ENCODE data around the gene LASP1. TPM values are rescaled to one million over a fixed set of nuclear protein-coding genes. Genes with fewer than 3 reads are reported as not detected.

The LASP1 gene
- total and polyA plus RNA-seq, 2 of the 4 experiments (the other 2 are of a cell fraction), result 79.8 to 262 TPM

GRCh38 chr17:38890410-38890746 is 20.5 kb downstream of the LASP1 start:
- no peak overlapping the region for H3K56ac ChIP-seq (ENCODE audit: extremely low read depth, insufficient read depth, low read length)
- in situ Hi-C loops (cut with MboI; ENCODE audit: low sequenced_read_pairs) (no loop called here), dilution Hi-C loops (cut with HindIII; ENCODE audit: low sequenced_read_pairs, unreplicated experiment) (no loop called here), intact Hi-C loops (cut with micrococcal nuclease) (no loop called here)
- H2BK5ac ChIP-seq (ENCODE audit: low read depth, low read length, poor library complexity, severe bottlenecking), result no peak overlapping the region
- peaks cover 80% of the 10 kb centered on the region for H3K36me3 ChIP-seq (ENCODE audit: control insufficient read depth, insufficient read depth, low read length)
- H2BK120ac ChIP-seq (ENCODE audit: low read depth, low read length), result no peak overlapping the region
- no peak overlapping the region for H3K4ac ChIP-seq (ENCODE audit: low read depth, low read length)
- no peak overlapping the region for H2AFZ ChIP-seq (replicated peaks; ENCODE audit: low read length, poor library complexity)
- POLR2A ChIA-PET (ENCODE audit: unreplicated experiment), result no interaction called here
- H3K4me3 ChIP-seq (ENCODE audit: insufficient read depth, low read depth, low read length), result no peak overlapping the region
- H2AK5ac ChIP-seq (ENCODE audit: low read depth, low read length), result no peak overlapping the region
- no peak for ATAC-seq (ENCODE audit: low read depth)
- BruUV-seq (replicated peaks), result no TSS peak
- H3K23ac ChIP-seq (ENCODE audit: low read depth, low read length), result no peak overlapping the region
- CTCF ChIA-PET, result no interaction called here
- H3K4me1 ChIP-seq (ENCODE audit: control insufficient read depth, insufficient read depth, low read length), result peaks cover 18% of the 10 kb centered on the region
- H3K27ac ChIP-seq (ENCODE audit: insufficient read depth, low read length), result no peak overlapping the region
- H2AK9ac ChIP-seq (replicated peaks; ENCODE audit: low read depth, low read length, poor library complexity), result no peak overlapping the region
- WGBS, 2 experiments (ENCODE audit: extremely low coverage in 2 of 2, insufficient read length in 1 of 2), result no CpG with 5 or more reads among the region's 8 CpGs
- no peak overlapping the region for H3K14ac ChIP-seq (replicated peaks; ENCODE audit: low read depth, low read length)
- H3K18ac ChIP-seq (ENCODE audit: low read depth, low read length), result no peak overlapping the region
- no peaks in the 10 kb centered on the region for H3K27me3 ChIP-seq (ENCODE audit: control insufficient read depth, insufficient read depth, low read length)
- H3K79me1 ChIP-seq (ENCODE audit: low read depth in 1 of 2, low read length in 2 of 2), result peaks cover 29 to 95% of the 10 kb centered on the region in 2 experiments; a peak in 3 of 4 replicates
- H4K5ac ChIP-seq (ENCODE audit: low read depth, low read length), result no peak overlapping the region
- no peak overlapping the region for H4K91ac ChIP-seq (ENCODE audit: insufficient read depth, low read depth, low read length)
- peaks cover 33% of the 10 kb centered on the region for H3K9me1 ChIP-seq (ENCODE audit: insufficient read depth, low read length)
- no peaks in the 10 kb centered on the region for H3K9me3 ChIP-seq (ENCODE audit: control insufficient read depth, insufficient read depth, low read length)
- no peak overlapping the region for H2BK20ac ChIP-seq (ENCODE audit: low read depth, low read length)
- H2BK15ac ChIP-seq (ENCODE audit: low read depth, low read length), result no peak overlapping the region
- no peak for DNase-seq
- no peak overlapping the region for H4K8ac ChIP-seq (ENCODE audit: low read depth in 2 of 2, low read length in 2 of 2)
- no peak overlapping the region for H3K4me2 ChIP-seq (ENCODE audit: low read depth, low read length)
- no peak for TF ChIP-seq CTCF (conservative IDR thresholded peaks at IDR 0.05; ENCODE audit: low read depth, low read length)
- TF ChIP-seq MAFK (IDR thresholded peaks at IDR 0.05; ENCODE audit: low read depth, low read length), result no peak
- TF ChIP-seq FOS (IDR thresholded peaks at IDR 0.05; ENCODE audit: low read depth, low read length), result no peak
- TF ChIP-seq MXI1 (IDR thresholded peaks at IDR 0.05; ENCODE audit: borderline replicate concordance, low read depth, low read length), result no peak
- TF ChIP-seq ELK1 (IDR thresholded peaks at IDR 0.05; ENCODE audit: borderline replicate concordance, low read depth, low read length), result no peak
- no peak overlapping the region for H3K9ac ChIP-seq (ENCODE audit: low read depth, low read length)
- H4K20me1 ChIP-seq (ENCODE audit: insufficient read depth, low read length), result peaks cover 99% of the 10 kb centered on the region

All from IMR-90 (cell line).